Measurements from ENCODE around the gene ZNF367.

DNA sequence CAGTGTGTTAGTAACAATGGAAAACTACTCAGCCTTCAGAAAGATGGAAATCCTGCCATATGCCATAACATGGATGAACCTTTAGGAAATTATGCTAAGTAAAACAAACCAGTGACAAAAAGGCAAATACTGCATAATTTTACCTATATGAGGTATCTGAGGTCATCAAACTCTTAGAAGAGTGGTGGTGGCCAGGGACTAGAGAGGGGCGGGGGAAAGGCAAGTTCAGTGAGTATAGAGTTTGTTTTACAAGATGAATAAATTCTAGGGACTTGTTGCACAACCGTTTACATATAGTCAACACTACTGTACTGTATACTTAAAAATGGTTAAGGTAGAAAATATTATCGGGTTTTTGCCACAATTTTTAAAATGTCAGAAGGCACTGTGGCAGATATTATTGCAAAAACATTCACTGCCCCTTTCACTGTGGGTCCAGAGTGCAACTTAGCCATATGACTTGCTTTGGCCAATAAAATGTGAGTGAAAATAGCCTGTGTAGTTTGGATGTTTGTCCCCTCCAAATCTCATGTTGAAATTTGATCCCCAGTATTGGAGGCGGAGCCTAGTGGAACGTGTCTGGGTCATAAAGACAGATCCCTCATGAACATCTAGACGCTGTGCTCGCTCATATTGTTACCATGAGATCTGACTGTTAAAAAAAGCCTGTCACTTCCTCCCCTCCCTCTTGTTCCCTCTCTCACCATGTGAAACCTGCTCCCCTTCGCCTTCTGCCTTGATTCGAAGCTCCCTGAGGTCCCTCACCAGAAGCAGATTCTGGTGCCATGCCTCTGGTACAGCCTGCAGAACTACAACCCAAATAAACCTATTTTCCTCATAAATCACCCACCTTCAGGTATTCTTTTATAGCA is 9.5 kb downstream of the ZNF367 start:
- TF ChIP-seq CTCF (IDR thresholded peaks at IDR 0.05; ENCODE audit: low read length) (no peak), EZH2 (IDR thresholded peaks at IDR 0.05; ENCODE audit: borderline replicate concordance, low read length) (no peak)

Data from OCI-LY1 (cell line).